Cardiac fibroblast (primary cell): ENCODE data around the gene SFN.
"Not testable (repeated sequence)": the region's sequence is repeated elsewhere in the genome, so short reads cannot be mapped to it uniquely, and the experiment has no call there.

ENCODE experiments used
- DNase-seq, 2 donors: peaks; one replicate each; pipeline versions ENCODE4 v3.0.0 to v3.0.0-alpha.2; 2010; ENCODE audit warnings: low read depth in 2 of 2
- H3K4me3 ChIP-seq, 2 donors: replicated peaks in 1 of 2; 1 replicate in 1 of 2; 2 replicates in 1 of 2; pipeline ENCODE4 v1.5.1; 2011; ENCODE audit warnings: low read depth in 2 of 2, low read length in 2 of 2, mild to moderate bottlenecking in 2 of 2, moderate library complexity in 1 of 2
- TF ChIP-seq, protein P1 (sequence below): IDR thresholded peaks from one replicate; pipeline ENCODE4 v1.5.1; 2011; ENCODE audit warnings: low read depth, mild to moderate bottlenecking, low read length, inconsistent platforms

Gene SFN

GRCh38 chr1:26831546-26832248, 31.3 kb upstream of the SFN start:
- H3K4me3 ChIP-seq, result no peak overlapping the region
- peak; percentile 17 to 25 for DNase-seq
- TF ChIP-seq, protein P1, sequence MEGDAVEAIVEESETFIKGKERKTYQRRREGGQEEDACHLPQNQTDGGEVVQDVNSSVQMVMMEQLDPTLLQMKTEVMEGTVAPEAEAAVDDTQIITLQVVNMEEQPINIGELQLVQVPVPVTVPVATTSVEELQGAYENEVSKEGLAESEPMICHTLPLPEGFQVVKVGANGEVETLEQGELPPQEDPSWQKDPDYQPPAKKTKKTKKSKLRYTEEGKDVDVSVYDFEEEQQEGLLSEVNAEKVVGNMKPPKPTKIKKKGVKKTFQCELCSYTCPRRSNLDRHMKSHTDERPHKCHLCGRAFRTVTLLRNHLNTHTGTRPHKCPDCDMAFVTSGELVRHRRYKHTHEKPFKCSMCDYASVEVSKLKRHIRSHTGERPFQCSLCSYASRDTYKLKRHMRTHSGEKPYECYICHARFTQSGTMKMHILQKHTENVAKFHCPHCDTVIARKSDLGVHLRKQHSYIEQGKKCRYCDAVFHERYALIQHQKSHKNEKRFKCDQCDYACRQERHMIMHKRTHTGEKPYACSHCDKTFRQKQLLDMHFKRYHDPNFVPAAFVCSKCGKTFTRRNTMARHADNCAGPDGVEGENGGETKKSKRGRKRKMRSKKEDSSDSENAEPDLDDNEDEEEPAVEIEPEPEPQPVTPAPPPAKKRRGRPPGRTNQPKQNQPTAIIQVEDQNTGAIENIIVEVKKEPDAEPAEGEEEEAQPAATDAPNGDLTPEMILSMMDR, result no peak

- no peak overlapping the region for H3K4me3 ChIP-seq
- no peak for DNase-seq
Observed at GRCh38 chr1:26832249-26832960, 30.5 kb upstream of the SFN start.

GRCh38 chr1:26833432-26834405, 29.2 kb upstream of the SFN start:
- TF ChIP-seq, protein P1, result no peak
- H3K4me3 ChIP-seq, result no peak overlapping the region

More at GRCh38 chr1:26832249-26832960, 30.5 kb upstream of the SFN start:
- TF ChIP-seq, protein P1, result no peak

GRCh38 chr1:26837665-26838064, 25.3 kb upstream of the SFN start:
- not testable (repeated sequence) for DNase-seq, H3K4me3 ChIP-seq

More at GRCh38 chr1:26833432-26834405, 29.2 kb upstream of the SFN start:
- no peak for DNase-seq

GRCh38 chr1:26838474-26839338, 24.2 kb upstream of the SFN start:
- DNase-seq, result no peak
- TF ChIP-seq, protein P1, result no peak
- H3K4me3 ChIP-seq, result no peak overlapping the region

DNA sequence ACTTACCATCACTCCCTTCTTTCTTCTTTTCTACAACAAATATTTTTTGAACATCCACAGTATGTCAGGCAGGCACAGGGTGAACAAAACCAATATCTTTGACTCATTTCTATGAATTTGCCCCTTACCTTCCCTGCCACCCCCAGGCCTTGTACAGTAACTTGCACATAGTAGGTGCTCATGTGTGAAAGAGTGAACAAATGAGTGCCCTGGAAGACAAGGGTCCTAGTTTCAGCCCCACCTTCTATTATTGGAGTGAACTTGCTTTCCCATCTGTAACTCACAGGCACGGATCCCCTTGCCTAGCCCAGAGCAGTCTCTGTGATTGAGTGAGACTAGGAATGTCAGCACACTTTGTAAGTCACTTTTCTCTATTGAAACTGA, 23.6 kb upstream of the SFN start:
- TF ChIP-seq, protein P1, result no peak
- DNase-seq, result no peak
- H3K4me3 ChIP-seq, result no peak overlapping the region
